HG03558 (cell line): ENCODE measurements around the gene ZNF425.
"Not testable (repeated sequence)": the region's sequence is repeated elsewhere in the genome, so short reads cannot be mapped to it uniquely, and the experiment has no call there.

Source experiments
- ATAC-seq: cut with Tn5 transposase; IDR thresholded peaks from one replicate; pipeline ENCODE4 v1.9.1; 2021; ENCODE audit warnings: moderate number of reproducible peaks; ENCODE audit not compliant: unreplicated experiment; ENCODE audit errors: extremely low read depth

ZNF425 gene, protein sequence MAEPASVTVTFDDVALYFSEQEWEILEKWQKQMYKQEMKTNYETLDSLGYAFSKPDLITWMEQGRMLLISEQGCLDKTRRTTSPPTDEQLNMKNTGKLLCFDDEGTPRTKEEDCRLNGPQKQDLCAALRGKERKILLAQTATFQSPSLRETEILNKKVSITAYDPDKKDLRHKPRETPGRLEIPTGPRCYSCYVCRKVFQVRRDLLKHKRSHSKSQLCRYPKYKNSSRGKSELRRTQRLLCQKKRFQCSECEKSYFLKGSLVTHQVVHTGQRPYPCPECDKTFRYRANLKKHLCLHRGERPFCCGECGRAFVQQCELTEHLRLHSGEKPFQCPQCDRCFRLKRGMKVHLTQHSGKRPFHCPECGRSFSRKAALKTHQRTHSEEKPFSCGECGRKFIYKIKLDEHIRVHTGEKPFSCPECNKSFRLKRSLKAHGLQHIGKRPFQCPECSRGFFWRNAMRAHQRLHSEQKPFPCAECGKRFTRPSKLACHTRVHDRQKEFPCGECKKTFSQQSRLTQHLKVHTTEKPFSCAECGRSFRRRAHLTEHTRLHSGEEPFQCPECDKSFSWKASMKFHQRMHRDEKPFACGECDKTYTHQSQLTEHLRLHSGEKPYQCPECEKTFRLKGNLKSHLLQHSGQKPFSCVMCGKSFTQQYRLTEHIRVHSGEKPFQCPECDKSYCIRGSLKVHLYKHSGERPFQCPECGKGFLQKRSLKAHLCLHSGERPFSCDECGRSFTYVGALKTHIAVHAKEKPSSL

GRCh38 chr7:149125863-149126661 is at the start of gene ZNF425:
Gene ZNF425, minus strand, starts transcription at chr7:149126324. Its CDS starts 111 bp downstream, at chr7:149126213.
- peak; percentile 79 for ATAC-seq

GRCh38 chr7:149175150-149175549 is 49.0 kb upstream of the ZNF425 start:
- no peak for ATAC-seq

- no peak for ATAC-seq
These were observed 46.4 kb upstream of the ZNF425 start for GRCh38 chr7:149172534-149172920.

DNA sequence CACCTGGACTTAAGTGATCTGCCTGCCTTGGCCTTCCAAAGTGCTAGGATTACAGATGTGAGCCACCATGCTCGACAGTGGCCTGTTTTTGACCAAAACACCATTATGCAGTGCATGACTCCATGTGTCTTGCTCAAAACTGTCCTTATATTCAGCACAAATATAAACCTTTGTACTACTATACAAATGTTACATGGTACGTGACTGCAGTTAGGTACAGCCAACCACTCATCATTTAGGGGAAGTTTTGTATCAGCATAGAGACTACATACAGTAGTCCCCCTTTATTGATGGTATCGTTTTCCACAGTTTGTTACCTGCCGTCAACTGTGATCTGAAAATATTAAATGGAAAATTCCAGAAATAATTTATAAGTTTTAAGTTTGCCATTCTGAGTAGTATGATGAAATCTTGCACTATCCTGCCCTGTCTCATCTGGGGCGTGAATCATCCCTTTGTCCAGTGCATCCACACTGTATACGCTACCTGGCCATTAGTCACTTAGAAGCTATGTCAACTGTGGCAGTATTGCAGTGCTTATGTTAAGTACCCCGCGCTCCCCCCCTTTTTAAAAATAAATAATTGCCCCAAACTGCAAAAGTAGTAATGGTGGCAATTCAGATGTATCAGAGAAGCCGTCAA is 45.9 kb upstream of the ZNF425 start:
- ATAC-seq: no peak

DNA sequence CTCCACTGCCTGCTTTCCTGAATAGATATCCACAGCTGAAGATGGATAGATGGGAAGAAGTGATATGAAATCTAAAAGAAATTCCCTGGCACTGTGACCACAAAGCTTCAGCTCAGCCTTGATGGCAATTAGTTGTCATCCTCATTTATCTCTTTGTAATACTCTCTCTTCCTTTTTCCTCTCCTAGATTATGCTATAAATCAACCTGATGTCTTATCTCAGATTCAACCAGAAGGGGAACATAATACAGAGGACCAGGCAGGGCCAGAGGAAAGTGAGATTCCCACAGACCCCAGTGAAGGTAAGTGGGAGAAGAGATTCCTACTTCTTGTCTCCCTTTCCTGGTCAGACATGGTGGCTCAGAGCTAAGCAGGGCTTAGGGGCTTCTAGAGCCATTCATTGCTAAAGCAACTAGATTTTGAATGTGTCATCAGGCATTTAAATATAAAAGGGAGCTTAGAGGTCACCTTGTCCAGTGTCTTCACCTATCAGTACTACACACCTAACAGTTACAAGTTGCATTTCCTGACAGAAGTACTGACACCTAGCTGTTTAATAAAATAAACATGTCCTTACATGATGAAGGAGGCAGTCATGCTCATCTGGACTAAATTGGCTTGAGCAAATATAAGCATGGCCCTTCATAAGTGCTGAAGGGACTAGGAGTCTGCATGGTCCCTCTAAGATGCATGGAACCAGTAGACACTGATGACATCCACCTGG is 40.7 kb upstream of the ZNF425 start:
- ATAC-seq: no peak

GRCh38 chr7:149166142-149166541 is 40.0 kb upstream of the ZNF425 start:
- no peak for ATAC-seq

DNA sequence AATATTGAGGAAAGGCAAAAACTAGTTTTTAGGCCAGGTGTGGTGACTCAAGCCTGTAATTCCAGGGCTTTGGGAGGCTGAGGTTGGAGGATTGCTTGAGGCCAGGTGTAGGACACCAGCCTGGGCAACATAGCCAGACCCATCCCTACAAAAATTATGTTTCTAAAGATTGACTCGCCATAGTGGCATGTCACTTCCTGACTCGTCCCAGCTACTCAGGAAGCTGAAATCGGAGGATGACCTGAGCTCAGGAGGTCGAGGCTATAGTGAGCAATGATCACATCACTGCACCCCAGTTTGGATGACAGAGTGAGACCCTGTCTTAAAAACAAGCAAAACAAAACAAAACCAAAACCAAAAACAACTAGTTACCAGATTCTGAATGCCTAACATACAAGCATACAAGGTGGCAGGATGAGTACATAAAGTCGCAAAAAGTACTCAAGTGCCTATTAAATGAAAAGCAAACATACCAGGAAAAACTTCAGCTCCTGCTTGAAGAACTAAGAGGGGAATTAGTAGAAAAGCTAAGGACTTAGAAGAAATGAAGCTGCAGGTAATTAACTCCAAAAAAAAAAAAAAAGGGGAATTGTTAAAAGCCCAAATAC is 35.2 kb upstream of the ZNF425 start:
- no peak for ATAC-seq

DNA sequence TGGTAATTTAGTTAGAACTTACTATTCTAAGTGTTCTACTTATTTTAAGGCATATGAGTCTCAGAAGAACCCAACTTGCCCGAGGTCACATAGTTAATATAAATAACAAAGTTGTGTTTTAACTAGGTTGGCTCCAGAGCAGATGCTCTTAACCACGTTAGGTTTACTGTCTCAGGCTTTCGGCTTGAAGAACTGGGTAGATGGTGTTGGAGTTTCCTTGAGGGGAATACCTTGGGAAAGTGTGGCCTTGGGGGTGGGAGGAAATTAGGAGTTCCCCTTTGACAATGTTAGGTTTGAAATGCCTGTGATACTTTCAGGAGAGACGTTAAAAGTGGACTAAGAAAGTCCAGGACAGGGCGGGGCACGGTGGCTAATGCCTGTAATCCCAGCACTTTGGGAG is 30.8 kb upstream of the ZNF425 start:
- no peak for ATAC-seq

- ATAC-seq: no peak
These were observed 27.9 kb upstream of the ZNF425 start for GRCh38 chr7:149154056-149154455.

GRCh38 chr7:149153346-149153745 is 27.2 kb upstream of the ZNF425 start:
- ATAC-seq: no peak

DNA sequence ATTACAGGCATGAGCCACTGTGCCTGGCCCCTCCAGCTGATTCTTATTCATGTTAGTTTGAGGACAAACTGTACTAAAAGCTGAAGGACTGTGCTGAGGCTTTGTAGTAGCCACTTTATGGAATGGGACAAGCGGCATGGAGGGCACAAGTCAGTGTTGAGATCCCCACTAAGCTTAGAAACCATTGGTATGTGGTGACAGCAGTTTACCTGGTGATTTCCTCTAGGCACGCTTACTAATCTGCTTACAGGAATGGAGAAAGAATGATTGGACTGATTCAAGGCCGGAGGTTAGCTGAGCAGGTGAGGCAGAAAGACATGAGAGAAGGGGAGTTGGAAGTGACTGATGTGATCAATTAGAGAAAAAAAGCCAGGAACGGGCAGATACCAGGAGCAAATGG is 24.9 kb upstream of the ZNF425 start:
- ATAC-seq: no peak

GRCh38 chr7:149147752-149148653 is 21.9 kb upstream of the ZNF425 start:
- peak; percentile 10 for ATAC-seq

- peak; percentile 49 for ATAC-seq
These were observed 21.1 kb upstream of the ZNF425 start, which contains the start of gene ZNF398 for GRCh38 chr7:149147072-149147751. Gene ZNF398, plus strand, starts transcription at chr7:149147453. Its CDS starts 290 bp downstream, at chr7:149147743.

GRCh38 chr7:149145031-149145845 is 19.1 kb upstream of the ZNF425 start:
- no peak for ATAC-seq

GRCh38 chr7:149144436-149144922 is 18.4 kb upstream of the ZNF425 start:
- not testable (repeated sequence) for ATAC-seq

GRCh38 chr7:149141893-149142292 is 15.8 kb upstream of the ZNF425 start:
- ATAC-seq: no peak

- ATAC-seq: no peak
These were observed 14.7 kb upstream of the ZNF425 start for GRCh38 chr7:149140831-149141230.
